HUDEP-2 (cell line): ENCODE measurements around the gene ENAH.
"Not testable (repeated sequence)": the region's sequence is repeated elsewhere in the genome, so short reads cannot be mapped to it uniquely, and the experiment has no call there.

Source experiments
- DNase-seq, 76 experiments: peaks; one replicate each; lab custom pipeline; 2025; ENCODE audit not compliant: unreplicated experiment in 76 of 76; lab: John Stamatoyannopoulos, UW

ENAH gene

DNA sequence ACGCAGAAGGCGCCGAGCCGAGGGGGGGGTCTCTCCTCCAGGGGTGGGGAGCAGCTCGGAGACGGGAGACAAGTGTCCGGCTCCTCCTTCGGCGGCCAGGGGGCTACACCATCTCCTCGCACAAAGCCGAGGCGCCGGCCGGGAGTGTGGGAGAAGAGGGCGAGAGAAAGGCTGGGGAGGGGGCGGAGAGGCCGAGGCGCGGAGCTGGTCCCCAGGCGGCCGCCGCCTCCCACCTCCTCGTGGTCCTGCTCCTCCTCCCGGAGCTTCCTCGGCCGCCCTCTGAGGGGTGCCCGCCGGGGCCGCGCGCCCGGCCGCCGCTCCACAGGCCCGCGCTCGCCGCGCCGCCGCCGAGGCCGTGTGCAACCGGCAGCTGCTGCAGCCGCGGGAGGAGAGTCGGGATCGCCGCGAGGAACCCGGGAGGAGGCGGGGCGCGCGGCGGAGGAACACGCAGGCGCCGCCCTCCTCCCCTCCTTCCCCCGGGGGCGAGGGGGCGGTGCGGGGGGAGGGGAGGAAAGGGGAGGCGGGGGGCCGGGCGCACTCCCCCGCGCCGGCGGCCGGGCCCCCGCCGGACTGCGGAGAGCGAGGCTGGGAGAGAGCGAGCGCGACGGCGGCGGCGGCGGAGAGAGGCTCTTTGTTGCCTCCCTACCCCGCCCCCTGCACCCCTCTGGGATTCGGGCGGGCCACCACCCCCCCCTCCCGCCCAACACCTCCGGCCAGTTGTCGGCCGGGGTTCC lies at the start of gene ENAH:
TSS of gene ENAH (minus strand) at position 395 of the 734 bp plus-strand sequence. CDS start 433 bp downstream, outside the sequence.
- peak in 3 of 76 experiments; percentile 1 to 25 (median 3) for DNase-seq

DNA sequence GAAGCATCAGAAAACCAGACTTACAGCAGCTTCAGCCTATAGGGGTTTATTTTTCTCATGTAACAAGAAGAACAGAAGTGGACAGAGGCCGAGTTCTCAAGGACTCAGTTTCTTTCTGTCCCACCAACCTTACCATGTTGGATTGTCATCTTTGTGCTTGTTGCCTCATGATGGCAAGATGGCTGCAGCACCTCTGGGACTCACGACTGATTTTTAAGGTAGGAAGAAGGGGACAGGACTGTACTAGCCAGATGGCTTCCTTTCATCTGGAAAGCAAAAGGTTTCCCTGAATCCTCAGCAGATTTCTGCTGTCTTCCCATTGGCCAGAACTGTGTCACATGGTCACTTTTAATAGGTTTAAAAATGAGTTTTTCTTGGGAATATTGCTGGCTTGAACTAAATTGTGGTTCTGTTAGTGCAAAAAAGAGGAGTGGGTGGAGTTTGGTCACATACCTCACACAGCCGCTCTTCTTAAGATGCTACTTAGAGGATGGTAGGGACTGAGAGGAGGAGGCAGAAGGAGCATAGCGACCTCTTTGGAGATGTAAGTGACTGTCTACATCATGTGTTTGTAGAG lies 48.1 kb upstream of the ENAH start:
- DNase-seq, result no peak

DNA sequence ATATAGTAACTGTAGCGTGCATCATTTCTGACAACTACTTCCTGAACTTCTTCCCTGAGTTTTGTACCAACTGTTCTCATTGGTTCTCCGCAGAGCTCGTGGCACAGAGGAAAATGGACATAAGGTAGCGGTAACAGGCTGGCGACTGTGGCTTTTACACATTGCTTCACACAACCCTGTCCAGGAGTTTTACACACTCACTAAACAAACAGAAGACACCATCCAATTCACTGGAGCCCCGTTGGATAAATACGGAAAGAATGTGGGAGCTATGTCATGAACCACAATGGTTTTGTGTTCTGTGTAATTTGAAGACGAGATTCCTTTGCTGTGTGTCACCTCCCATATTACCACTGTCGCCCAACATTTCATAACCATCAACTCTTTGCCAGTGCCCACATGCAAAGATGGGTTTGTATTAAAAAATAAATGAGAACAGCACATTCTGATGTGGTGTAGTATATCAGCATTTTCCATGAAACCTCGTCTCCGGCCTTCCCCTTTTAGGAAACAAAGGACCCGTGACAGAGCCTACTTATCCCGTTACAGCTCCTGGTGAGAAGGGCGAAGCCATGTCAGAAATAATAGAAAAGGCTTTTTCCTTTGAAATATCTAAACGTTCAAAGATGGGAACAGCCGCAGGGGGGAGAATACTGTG lies 47.4 kb upstream of the ENAH start:
- no peak for DNase-seq

DNA sequence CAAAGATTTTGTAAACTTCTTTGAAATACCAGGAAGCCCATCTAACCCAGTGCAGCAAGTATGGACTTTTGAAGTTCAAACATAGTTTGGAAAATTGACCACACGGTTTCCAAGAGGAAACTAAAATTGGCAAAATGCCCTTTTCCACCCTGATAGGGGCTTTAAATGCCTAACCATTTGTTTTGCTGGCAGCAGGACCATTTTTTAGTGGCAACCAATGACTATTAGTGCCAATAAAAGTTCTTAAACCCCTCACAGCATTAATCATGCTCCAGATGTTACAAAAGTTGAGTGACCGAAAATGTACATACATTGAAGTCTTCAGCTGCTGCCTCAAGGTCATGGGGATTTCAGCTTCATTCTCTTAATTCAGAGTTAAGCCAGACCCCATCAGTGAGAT lies 46.4 kb upstream of the ENAH start:
- no peak for DNase-seq

DNA sequence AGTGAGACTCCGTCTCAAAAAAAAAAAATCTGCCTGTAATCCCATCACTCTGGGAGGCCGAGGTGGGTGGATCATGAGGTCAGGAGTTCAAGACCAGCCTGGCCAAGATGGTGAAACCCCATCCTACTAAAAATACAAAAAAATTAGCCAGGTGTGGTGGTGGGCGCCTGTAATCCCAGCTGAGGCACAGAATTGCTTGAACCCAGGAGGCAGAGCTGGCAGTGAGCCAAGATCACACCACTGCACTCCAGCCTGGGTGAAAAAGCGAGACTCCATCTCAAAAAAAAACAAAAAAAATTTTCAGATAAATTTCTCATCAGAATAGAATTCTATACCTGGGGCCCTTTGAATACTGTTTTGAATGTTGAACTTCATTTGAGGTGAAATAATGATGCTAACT lies 45.3 kb upstream of the ENAH start:
- DNase-seq, result not testable (repeated sequence)

DNA sequence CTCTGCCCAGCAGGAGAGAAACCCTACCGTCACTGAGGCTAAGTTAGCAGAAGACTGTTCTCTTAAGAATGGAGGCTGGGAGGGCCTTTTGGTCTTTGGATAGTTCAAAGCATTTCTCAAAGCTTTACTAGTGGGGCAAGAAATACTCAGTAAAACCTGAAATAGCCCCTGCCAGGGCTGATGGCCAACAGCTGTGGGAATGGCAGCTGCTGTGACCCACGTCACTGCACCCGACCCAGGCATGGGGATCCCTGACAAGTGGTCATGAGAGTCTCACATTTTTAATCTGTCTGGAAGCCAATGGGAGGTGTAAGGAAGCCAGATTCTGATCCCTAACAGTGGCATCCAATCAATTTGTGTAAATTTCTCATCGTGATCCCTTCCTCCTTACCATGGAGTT lies 44.5 kb upstream of the ENAH start:
- no peak for DNase-seq

DNA sequence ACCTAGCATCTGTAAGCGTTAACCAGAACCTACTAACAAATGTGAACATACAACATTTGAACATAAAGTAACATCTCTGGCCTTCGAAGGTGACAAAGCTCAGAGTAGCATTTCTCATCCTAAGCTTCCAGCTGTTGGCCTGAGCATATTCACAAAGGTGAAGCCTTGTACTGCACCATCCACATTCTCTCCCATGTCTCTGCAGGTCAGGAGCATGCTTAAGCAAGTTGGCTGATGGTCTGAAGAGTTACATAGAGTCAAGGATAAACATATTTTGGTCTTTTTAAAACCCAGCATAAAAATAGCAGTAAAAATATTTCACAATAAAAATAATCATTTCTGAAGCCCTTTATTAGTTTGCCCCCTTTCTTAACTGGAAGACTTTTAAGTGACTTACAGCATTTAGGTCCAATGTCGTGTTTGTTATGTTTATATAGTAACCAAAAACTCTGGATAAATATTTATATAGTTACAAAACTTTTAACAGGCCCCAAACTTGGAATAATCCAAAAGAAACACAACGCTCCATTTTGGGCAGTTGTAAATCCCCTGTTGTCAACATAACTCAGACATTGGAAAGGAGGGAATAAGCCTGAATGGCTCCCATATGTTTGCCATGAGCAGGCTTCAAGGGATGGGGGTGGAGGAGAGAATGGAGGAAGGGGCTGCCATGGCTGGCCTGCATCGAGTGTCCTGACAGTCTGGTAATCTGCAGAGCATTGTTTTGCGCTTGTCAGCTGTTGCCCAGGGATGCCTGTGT lies 42.8 kb upstream of the ENAH start:
- DNase-seq, result no peak

DNA sequence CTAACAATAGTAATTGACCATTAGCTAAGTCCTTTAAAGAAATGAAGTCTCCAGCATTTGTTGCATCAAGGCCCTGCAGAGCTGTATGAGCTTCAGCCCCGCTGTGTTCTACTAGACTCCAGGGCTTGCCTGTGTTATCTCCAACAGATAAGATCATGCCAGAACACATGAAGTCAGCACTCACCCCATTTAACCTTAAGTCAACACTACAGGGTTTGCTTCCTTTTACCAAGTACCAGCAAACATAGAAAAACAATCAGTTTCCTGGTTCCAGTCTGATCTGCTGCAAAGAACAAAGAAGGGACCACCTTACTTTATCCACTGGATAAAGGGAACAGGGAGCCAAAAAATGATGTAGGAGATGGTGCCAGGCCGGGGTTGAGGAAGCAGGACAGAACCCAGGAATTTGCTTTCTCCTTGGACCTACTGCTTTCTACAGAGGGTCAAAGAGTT lies 41.3 kb upstream of the ENAH start:
- DNase-seq, result peak in 10 of 76 experiments; percentile 1 to 28 (median 6)

DNA sequence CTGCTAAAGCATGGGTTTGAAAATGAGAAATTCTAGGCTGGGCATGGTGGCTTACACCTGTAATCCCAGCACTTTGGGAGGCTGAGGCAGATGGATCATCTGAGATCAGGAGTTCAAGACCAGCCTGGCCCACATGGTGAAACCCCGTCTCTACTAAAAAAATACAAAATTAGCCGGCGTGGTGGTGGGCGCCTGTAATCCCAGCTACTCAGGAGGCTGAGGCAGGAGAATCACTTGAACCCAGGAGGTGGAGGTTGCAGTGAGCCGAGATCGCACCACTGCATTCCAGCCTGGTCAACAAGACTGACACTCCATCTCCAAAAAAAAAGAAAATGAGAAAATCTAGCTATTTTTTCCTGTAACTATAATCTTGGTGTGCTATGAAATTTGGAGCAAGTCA lies 40.8 kb upstream of the ENAH start:
- not testable (repeated sequence) for DNase-seq

DNA sequence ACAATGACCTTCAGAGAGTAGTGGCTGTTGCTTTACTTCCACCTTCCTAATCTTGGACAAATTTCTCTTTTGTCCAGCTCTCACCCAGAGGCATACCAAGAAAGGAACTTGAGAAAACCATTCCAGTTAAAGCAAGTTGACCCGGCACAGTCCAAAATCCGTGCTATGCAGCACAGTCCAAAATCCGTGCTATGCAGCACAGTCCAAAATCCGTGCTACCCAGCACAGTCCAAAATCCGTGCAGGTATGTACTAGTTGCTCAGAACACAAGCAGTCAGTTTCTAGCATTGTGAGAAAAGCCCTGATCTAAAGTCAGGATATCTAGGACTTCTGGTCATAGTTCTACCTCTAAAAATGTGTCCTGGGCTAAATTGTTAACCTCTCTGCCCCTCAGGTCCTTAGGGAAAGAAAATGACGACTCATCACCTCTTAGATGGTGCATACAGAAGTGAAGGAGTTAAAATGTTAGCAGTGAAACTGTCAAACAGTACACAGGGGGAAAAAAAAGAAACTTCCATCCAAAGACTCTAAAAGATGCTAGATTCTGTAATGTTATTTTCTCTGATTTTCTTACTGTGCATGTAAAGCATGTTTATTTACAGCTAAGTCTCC lies 40.3 kb upstream of the ENAH start:
- DNase-seq, result no peak

DNA sequence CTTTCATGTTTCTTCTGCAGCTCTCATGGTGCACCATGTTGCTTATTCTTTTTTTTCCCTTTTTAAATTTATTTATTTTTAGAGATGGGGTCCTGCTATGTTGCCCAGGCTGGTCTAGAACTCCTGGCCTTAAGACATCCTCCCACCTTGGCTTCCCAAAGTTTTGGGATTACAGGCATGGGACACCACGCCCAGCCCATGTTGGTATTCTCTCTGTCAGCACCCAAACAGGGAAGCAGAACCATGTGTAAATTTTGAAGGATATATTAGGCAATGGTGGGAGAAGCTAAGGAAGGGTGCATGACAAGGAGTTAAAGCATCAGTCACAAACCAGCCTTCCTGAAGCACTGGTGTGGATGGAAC lies 39.6 kb upstream of the ENAH start:
- DNase-seq, result no peak

DNA sequence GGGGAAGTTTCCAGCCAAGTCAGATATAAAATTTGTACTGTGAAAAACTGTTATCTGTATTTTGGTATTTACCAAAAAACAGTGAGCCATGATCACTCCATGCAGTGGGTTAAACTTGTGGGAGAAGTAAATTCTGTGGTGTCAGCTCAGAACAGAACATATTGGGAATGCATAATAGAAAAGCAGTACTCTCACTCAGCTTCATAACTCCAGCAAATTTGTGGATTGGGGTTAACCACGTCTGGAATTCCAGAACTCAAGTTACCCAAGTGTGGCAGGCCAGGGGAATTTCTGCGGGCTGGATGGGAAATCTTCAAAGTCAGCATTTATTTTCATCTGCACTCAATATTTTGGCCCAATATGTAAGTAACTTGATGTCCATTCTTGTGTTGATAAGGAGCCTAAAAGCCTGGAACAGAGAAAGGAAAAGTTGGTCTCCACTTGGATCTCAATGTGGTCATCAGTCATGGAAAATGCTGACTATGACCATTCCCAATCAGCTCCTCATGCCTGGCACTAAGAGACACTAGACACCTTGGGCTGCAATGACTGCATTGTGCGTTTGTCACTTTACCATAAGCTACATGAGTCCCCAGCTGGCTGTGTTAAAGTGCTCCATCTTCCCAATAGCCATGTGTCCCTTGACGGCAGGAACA lies 39.1 kb upstream of the ENAH start:
- DNase-seq, result no peak

DNA sequence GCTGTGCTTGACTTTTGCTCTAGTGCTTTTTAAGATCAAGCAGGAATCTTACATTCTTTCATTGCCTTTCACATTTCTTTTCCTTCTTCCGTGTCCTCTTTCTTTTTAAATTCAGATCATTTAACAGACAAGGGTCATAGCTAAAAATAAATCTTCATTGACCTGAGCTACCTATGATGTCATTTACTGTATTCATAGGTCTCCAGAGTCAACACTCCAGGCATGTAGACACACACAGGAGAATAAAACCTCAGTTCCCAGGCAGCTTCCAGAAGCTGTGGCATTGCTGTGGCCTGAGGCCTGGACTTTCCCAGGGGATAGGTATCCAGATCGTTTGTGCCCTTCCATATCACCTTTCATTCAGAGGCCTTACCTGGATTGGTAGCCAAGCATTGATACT lies 38.5 kb upstream of the ENAH start:
- no peak for DNase-seq

DNA sequence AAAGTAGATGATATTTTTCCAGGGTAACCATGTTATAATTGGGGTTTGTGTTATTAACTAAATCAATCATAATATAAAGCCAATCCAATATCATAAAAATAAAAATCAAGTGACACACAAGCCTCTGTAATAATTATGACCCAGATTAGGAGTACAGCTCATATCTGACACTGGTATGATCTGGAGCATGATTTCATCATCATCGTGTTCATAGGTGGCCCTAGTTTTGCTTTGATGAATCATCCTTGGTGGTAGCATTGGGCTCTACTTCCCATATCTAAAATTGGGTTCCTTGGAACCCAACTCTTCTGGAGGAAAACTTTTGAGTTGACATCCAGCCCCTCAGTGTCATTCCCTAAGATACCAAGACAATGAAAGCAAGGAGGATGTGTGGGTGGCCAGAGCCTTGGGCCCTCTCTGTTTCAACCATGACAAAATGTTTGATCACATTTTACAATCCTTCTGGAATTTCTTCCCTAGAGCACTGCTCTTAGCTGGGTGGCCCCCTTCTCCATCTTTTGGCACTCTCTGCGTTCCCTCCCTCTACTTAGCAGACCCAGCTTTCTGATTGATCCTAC lies 37.0 kb upstream of the ENAH start:
- no peak for DNase-seq

DNA sequence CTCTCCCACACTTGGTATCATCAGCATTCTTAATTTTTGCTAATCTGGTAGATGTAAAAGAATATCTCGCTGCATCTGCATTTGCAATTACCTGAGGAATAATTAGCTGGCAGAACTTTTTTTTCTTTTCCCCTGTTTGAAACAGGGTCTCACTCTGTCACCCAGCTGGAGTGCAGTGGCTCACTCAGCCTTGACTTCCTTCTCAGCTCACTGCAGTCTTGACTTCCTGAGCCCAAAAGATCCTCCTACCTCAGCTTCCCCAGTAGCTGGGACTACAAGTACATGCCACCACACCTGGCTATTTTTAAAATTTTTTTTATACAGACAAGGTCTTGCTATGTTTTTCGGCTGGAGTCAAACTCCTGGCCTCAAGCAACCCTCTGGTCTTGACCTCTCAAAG lies 35.4 kb upstream of the ENAH start:
- no peak for DNase-seq

DNA sequence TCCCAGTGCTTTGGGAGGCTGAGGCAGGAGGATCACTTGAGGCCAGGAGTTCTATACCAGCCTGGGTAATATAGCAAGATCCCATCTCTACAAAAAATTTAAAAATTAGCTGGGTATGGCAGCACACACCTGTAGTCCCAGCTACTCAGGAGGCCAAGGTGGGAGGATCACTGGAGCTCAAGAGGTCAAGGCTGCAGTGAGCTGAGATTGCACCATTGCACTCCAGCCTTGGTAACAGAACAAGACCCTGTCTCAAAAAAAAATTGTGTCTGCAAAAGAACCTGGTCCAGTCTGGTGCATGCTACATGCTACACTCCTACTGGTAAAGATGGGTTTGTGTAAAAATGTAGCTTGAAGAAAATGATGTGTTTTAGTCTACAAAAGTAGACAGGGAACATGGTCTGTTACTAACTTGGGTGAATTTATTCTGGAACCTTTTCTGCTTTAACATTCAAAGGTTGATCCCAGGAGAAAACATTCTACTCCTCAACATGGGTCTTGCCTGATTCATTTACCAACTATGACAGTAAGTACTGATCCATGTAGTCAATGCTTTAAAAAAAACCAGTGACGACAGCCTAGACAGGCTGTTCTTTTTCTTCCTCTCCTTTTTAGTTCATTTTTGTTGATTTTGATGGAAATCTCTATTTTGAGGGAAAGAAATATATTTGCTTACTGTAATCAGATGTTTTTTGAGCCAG lies 32.7 kb upstream of the ENAH start:
- no peak for DNase-seq

DNA sequence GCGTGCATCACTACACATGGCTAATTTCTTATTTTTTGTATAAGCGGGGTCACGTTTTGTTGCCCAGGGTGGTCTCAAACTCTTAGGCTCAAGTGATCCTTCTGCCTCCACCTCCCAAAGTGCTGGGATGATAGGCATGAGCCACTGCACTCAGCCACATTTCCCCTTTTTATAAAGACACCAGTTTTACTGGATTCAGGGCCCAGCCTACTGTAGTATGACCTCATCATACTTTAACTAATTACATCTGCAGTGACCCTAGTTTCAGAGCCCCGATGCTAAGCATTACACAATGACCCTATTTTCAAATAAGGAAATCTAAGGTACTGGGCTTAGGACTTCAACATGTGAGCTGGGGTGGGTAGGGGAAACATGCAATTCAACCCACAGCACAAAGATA lies 31.8 kb upstream of the ENAH start:
- no peak for DNase-seq

DNA sequence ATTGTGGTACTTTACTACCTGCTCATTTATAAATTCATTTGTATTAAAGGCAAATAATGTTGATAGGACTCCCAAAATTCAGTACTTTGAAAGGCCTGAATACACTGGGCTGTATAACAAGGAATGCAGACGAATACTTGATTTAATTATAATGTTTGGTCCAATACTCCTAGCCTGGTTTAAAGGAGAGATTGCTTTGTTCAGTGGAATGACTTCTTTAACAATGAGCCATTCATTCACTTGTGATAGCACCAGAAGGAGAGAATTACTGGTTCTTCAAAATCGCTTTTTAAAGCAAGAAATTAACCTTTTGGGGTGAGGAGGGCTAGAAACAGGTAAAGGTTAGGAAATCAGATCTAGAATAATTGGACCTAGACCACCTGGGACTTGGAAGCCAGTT lies 28.3 kb upstream of the ENAH start:
- DNase-seq, result no peak

DNA sequence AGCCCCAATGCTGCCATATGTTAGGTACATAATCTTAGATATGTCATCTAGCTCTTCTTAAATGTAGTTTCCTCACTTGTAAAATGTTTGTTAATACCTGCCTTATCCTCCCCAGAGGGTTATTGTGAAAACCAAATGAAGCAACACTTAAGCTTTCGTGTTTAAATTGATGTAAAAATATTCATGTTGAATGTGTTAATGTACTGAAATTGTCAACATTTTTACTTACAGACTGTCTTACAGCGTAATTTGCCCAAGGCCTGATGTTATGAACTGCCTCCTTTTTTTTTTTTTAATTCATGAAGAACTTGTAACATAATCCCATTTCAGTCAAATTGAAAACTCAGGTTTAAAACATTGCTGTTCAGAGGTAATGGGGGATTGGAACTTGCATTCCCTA lies 25.6 kb upstream of the ENAH start:
- DNase-seq, result no peak
